ENCODE data around the gene CORO2A.

GRCh38 chr9:98096091-98096490, 96.3 kb downstream of the CORO2A start:
- no peak for TF ChIP-seq POLR2AphosphoS5 (IDR thresholded peaks at IDR 0.05; ENCODE audit: borderline replicate concordance, low read depth, low read length)
- TF ChIP-seq EZH2 (IDR thresholded peaks at IDR 0.05) = no peak

Data from SK-N-MC (cell line).